ENCODE results near the gene BET1. TPM values are rescaled to one million over a fixed set of nuclear protein-coding genes. Genes with fewer than 3 reads are reported as not detected.

BET1 gene
- total RNA-seq, 1 experiment from 2014 or later, result 12.1 TPM

DNA sequence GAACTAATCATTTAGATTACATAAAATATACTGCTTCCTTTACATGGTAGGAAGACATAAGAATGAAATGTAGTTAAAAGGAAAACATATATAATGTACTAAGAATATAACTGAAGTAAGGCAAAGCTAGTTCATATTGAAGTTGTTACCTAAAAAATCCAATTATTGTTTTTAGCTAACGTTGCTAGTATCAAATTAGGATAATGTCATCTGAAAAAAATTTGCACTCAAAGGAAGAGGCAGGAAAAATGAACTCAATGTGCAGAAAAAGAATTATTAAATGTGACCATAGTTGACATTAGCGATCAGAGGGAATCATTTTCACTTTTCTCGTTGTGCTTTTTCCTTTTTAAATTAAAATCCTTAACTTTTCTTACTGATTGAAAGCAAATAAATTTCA lies 1.6 kb upstream of the BET1 start:
- ATAC-seq, result no peak
- Histone ChIP-seq H3K4me1 (ENCODE audit: insufficient read depth, low read length) (peaks cover 19% of the 10 kb centered on the region), H2AFZ (ENCODE audit: low read length) (no peak overlapping the region), H3K9me2 (replicated peaks; ENCODE audit: low read length) (no peaks in the 10 kb centered on the region), H3K27ac (ENCODE audit: low read length) (no peak overlapping the region), H3K9me3 (ENCODE audit: low read length) (no peaks in the 10 kb centered on the region), H3K4me2 (ENCODE audit: low read length) (no peak overlapping the region), H4K20me1 (ENCODE audit: low read length) (no peaks in the 10 kb centered on the region), H3F3A (ENCODE audit: low read length, unreplicated experiment) (no peaks in the 10 kb centered on the region), H3K79me2 (ENCODE audit: low read length) (peaks cover 33% of the 10 kb centered on the region), H3K9ac (ENCODE audit: low read length) (no peak overlapping the region), H3K36me3 (ENCODE audit: low read depth, low read length) (no peaks in the 10 kb centered on the region), H3K27me3 (ENCODE audit: low read length) (no peaks in the 10 kb centered on the region), H3K4me3 (ENCODE audit: low read length) (no peak overlapping the region)
- DNase-seq, result no peak
- TF ChIP-seq EZH2 (IDR thresholded peaks at IDR 0.05; ENCODE audit: low read length, unreplicated experiment) (no peak), EZH2phosphoT487 (IDR thresholded peaks at IDR 0.05; ENCODE audit: borderline replicate concordance, low read length) (no peak)
- TF ChIP-seq, protein P1, sequence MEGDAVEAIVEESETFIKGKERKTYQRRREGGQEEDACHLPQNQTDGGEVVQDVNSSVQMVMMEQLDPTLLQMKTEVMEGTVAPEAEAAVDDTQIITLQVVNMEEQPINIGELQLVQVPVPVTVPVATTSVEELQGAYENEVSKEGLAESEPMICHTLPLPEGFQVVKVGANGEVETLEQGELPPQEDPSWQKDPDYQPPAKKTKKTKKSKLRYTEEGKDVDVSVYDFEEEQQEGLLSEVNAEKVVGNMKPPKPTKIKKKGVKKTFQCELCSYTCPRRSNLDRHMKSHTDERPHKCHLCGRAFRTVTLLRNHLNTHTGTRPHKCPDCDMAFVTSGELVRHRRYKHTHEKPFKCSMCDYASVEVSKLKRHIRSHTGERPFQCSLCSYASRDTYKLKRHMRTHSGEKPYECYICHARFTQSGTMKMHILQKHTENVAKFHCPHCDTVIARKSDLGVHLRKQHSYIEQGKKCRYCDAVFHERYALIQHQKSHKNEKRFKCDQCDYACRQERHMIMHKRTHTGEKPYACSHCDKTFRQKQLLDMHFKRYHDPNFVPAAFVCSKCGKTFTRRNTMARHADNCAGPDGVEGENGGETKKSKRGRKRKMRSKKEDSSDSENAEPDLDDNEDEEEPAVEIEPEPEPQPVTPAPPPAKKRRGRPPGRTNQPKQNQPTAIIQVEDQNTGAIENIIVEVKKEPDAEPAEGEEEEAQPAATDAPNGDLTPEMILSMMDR (conservative IDR thresholded peaks at IDR 0.05; ENCODE audit: low read depth, low read length), result no peak
- intact Hi-C loops (cut with micrococcal nuclease), result loop anchor here (2.0 kb wide), 2 partner anchors 81 to 91 kb away; no protein-coding TSS in a partner anchor
- BruUV-seq (replicated peaks), result no TSS peak
- POLR2A ChIA-PET (ENCODE audit: unreplicated experiment), result no interaction called here
- CTCF ChIA-PET, result interaction anchor here (0.6 kb wide), 1 partner anchor 360 kb away, joined by 3 read pairs; no protein-coding TSS in a partner anchor

DNA sequence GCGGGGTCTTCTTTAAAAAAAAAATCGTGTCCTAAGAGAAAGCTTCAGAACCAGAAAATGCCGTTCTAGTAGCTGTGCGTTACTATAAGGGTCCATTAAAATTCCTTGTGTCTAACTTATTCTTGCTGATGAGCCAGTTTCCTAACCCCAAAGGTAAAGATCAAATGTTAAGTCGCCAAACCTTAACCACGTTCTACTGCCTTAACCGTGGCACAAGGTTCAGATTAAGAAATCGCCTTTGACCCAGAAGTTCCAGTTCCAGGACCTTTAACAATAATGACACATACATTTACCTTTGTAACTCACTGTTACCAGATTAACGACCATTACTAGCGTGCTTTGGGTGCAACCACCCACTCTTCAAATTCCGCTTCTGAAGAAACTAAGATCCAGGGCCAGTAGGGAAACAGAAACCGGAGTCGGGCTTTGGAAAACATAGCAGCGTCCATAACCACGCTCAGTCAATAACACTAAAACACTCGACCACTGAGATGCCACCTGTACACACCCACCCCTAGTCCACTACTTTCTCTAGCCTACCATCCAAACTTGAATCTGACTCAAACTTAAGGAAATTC lies 620 bp downstream of the BET1 start:
- CTCF ChIA-PET, result no interaction called here
- no peaks in the 10 kb centered on the region for H3K9me2 ChIP-seq (replicated peaks; ENCODE audit: low read length)
- TF ChIP-seq EZH2 (IDR thresholded peaks at IDR 0.05; ENCODE audit: low read length, unreplicated experiment) (no peak), EZH2phosphoT487 (IDR thresholded peaks at IDR 0.05; ENCODE audit: borderline replicate concordance, low read length) (no peak)
- TF ChIP-seq, protein P1 (conservative IDR thresholded peaks at IDR 0.05; ENCODE audit: low read depth, low read length), result no peak

DNA sequence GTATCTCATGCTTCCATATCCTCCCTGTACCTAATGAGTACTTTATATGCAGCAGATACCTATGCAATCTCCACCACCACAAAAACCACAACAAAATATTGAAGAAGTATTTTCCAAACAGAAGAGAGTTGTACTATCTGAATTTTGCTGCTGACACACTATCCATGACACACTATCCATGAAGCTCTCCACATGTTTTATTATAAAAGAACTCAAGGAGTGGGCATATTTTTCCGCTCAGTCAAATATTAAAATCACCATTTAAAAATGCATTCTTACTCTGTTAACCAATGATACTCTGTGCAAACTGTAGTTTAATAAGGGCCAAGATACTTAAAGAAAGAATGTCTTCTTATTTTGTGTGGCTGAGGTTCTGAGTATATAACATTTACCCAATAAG lies 2.8 kb downstream of the BET1 start:
- no peaks in the 10 kb centered on the region for H3K9me2 ChIP-seq (replicated peaks; ENCODE audit: low read length)
- no peak overlapping the region for H3K4me2 ChIP-seq (ENCODE audit: low read length)
- peaks cover 19% of the 10 kb centered on the region for H3K4me1 ChIP-seq (ENCODE audit: insufficient read depth, low read length)
- H4K20me1 ChIP-seq (ENCODE audit: low read length), result no peaks in the 10 kb centered on the region
- no peak overlapping the region for H3K4me3 ChIP-seq (ENCODE audit: low read length)
- H3K27ac ChIP-seq (ENCODE audit: low read length), result no peak overlapping the region
- ChIA-PET POLR2A (ENCODE audit: unreplicated experiment) (no interaction called here), CTCF (interaction anchor here (0.7 kb wide), 1 partner anchor 287 kb away, joined by 4 read pairs; no protein-coding TSS in a partner anchor)
- H3K36me3 ChIP-seq (ENCODE audit: low read depth, low read length), result no peaks in the 10 kb centered on the region
- H3K79me2 ChIP-seq (ENCODE audit: low read length), result peaks cover 43% of the 10 kb centered on the region
- no peaks in the 10 kb centered on the region for H3K27me3 ChIP-seq (ENCODE audit: low read length)
- no peak overlapping the region for H2AFZ ChIP-seq (ENCODE audit: low read length)
- no peaks in the 10 kb centered on the region for H3F3A ChIP-seq (ENCODE audit: low read length, unreplicated experiment)
- TF ChIP-seq EZH2phosphoT487 (IDR thresholded peaks at IDR 0.05; ENCODE audit: borderline replicate concordance, low read length) (no peak), EZH2 (IDR thresholded peaks at IDR 0.05; ENCODE audit: low read length, unreplicated experiment) (no peak)
- TF ChIP-seq, protein P1 (conservative IDR thresholded peaks at IDR 0.05; ENCODE audit: low read depth, low read length), result no peak
- no TSS peak for BruUV-seq (replicated peaks)
- DNase-seq (peak; percentile 12), ATAC-seq (no peak)
- intact Hi-C loops (cut with micrococcal nuclease), result no loop called here
- no peak overlapping the region for H3K9ac ChIP-seq (ENCODE audit: low read length)
- no peaks in the 10 kb centered on the region for H3K9me3 ChIP-seq (ENCODE audit: low read length)

More for the DNA sequence above, 620 bp downstream of the BET1 start:
- Histone ChIP-seq H3K4me2 (ENCODE audit: low read length) (peak overlapping the region; percentile 87), H4K20me1 (ENCODE audit: low read length) (no peaks in the 10 kb centered on the region), H3K36me3 (ENCODE audit: low read depth, low read length) (no peaks in the 10 kb centered on the region), H3K4me3 (ENCODE audit: low read length) (peak overlapping the region; percentile 99), H3K79me2 (ENCODE audit: low read length) (peaks cover 43% of the 10 kb centered on the region), H2AFZ (ENCODE audit: low read length) (peak overlapping the region; percentile 97), H3K9ac (ENCODE audit: low read length) (peak overlapping the region; percentile 96), H3K9me3 (ENCODE audit: low read length) (no peaks in the 10 kb centered on the region), H3K27ac (ENCODE audit: low read length) (peak overlapping the region; percentile 64), H3K27me3 (ENCODE audit: low read length) (no peaks in the 10 kb centered on the region), H3K4me1 (ENCODE audit: insufficient read depth, low read length) (peaks cover 19% of the 10 kb centered on the region), H3F3A (ENCODE audit: low read length, unreplicated experiment) (no peaks in the 10 kb centered on the region)
- POLR2A ChIA-PET (ENCODE audit: unreplicated experiment), result no interaction called here
- peak; percentile 45 for ATAC-seq
- TSS peak; percentile 81 for BruUV-seq (replicated peaks)
- DNase-seq, result peak; percentile 26
- intact Hi-C loops (cut with micrococcal nuclease), result loop anchor here (1.0 to 2.0 kb wide), 4 partner anchors 83 to 180 kb away; partner anchors contain the start of gene TFPI2
